Mesothelial cell of epicardium (in vitro differentiated cells): ENCODE data around the gene AGRN. TPM values are rescaled to one million over a fixed set of nuclear protein-coding genes. Genes with fewer than 3 reads are reported as not detected.
"Not testable (repeated sequence)": the region's sequence is repeated elsewhere in the genome, so short reads cannot be mapped to it uniquely, and the experiment has no call there.

Experiments
- DNase-seq, 2 experiments: peaks; one replicate each; pipeline ENCODE4 v3.0.0; 2021; ENCODE audit warnings: low spot score in 2 of 2; ENCODE audit not compliant: unreplicated experiment in 2 of 2
- H3K27ac Mint-ChIP-seq: 2 replicates; pipeline ENCODE4 v1.8.0; 2021; ENCODE audit warnings: mixed read lengths
- H3K27me3 Mint-ChIP-seq: 2 replicates; pipeline ENCODE4 v1.8.0; 2021; ENCODE audit warnings: low read depth, mixed read lengths
- H3K36me3 Mint-ChIP-seq: 2 replicates; pipeline ENCODE4 v1.8.0; 2021; ENCODE audit warnings: mixed read lengths
- H3K4me1 Mint-ChIP-seq: 2 replicates; pipeline ENCODE4 v1.8.0; 2021; ENCODE audit warnings: mixed read lengths
- H3K4me3 Mint-ChIP-seq: 2 replicates; pipeline ENCODE4 v1.8.0; 2021; ENCODE audit warnings: mild to moderate bottlenecking, moderate library complexity, mixed read lengths
- H3K9me3 Mint-ChIP-seq: 2 replicates; pipeline ENCODE4 v1.8.0; 2021; ENCODE audit warnings: mixed read lengths
- CTCF ChIP-seq: fragments of 200-600 bp; sonication (generic); IDR thresholded peaks from one replicate; pipeline ENCODE4 v1.5.0; 2021; ENCODE audit warnings: antibody characterized with exemption; ENCODE audit not compliant: unreplicated experiment
- total RNA-seq: library from RNA; stranded (reverse); gene quantifications from 3 replicates; pipeline ENCODE4 v1.2.1, GENCODE V29; 2021

AGRN gene
- total RNA-seq, 1 donor from 2014 or later, result 514 TPM

- no peak for DNase-seq
- no peak for TF ChIP-seq CTCF
- peaks cover 17% of the 10 kb centered on the region for H3K36me3 Mint-ChIP-seq
- no peak overlapping the region for H3K27ac Mint-ChIP-seq
- H3K27me3 Mint-ChIP-seq, result peaks cover 33% of the 10 kb centered on the region
- H3K4me3 Mint-ChIP-seq, result no peak overlapping the region
- H3K4me1 Mint-ChIP-seq, result peaks cover 9% of the 10 kb centered on the region
- H3K9me3 Mint-ChIP-seq, result no peaks in the 10 kb centered on the region
Measured at GRCh38 chr1:1054971-1055370, 35.1 kb downstream of the AGRN start.

DNA sequence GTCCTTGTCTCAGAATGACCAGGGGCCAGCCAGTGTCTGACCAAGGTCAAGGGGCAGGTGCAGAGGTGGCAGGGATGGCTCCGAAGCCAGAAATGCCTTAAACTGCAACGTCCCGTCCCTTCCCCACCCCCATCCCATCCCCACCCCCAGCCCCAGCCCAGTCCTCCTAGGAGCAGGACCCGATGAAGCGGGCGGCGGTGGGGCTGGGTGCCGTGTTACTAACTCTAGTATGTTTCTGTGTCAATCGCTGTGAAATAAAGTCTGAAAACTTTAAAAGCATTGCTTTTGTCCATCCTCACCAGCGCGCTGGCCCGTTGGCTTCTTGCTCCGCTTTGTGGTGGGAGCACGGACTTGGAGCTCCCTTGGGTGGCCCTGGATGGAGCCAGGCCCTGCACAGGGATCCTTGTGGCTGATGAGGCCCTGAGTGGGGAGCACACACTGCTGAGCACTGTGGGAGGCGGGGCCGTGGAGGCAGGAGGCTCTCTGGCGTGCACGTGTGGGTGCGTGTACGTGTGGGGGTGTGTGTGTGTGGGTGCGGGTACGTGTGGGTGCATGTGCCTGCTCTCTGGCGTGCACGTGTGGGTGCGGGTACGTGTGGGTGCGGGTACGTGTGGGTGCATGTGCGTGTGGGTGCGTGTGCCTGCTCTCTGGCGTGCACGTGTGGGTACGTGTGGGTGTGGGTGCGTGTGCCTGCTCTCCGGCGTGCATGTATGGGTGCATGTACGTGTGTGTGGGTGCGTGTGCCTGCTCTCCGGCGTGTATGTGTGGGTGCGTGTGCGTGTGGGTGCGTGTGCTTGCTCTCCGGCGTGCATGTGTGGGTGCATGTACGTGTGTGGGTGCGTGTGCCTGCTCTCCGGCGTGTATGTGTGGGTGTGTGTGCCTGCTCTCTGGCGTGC lies 36.2 kb downstream of the AGRN start:
- Mint-ChIP-seq H3K4me1 (peaks cover 9% of the 10 kb centered on the region), H3K27ac (no peak overlapping the region), H3K36me3 (peaks cover 15% of the 10 kb centered on the region), H3K27me3 (peaks cover 42% of the 10 kb centered on the region), H3K9me3 (no peaks in the 10 kb centered on the region), H3K4me3 (no peak overlapping the region)
- no peak for DNase-seq
- TF ChIP-seq CTCF, result no peak

- Mint-ChIP-seq H3K27me3 (peaks cover 55% of the 10 kb centered on the region), H3K4me3 (peak overlapping the region; percentile 55)
- not testable (repeated sequence) for DNase-seq, H3K36me3 Mint-ChIP-seq, H3K9me3 Mint-ChIP-seq, H3K4me1 Mint-ChIP-seq, H3K27ac Mint-ChIP-seq
Measured at GRCh38 chr1:1057769-1058087, 37.8 kb downstream of the AGRN start.

DNA sequence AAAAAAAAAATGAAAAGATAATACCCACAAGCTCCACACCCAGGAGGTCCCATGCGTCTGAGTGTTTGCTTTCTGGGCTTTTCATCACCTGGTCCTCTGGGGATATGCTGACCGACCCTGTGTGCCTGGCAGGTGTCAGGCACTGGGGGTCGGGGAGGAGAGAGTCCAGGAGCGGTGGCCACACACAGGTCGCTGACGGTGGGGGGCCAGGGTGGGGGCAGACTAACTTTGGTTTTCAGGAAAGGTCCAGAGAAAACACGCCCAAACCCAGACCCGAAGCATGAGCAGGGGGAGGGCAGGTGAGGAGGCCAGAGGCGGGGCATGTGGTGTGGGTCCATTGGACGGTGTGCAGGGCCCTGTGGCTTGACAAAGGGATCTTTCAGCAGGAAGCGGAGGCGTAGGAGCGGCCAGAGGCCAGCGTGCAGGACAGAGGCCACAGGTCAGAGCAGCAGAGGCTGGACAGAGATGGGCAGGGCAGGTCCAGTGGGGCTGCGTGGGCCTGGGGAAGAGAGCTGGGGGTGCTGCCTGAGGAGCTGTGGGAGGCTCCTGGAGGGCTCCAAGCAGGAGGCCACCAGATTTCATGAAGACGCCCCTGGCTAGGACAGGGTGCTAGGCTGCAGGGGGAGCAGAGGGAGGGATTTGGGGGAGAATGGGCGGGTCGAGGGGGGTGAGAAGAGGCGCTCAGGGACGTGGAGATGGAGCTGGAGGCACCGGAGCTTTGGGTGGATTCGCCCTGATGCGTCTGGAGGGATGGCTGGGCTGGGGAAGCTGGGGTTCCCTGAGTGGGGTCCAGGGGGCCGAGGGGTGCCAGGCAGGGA lies 38.4 kb downstream of the AGRN start:
- Mint-ChIP-seq H3K27ac (no peak overlapping the region), H3K27me3 (peaks cover 60% of the 10 kb centered on the region), H3K4me1 (peaks cover 9% of the 10 kb centered on the region), H3K9me3 (no peaks in the 10 kb centered on the region), H3K4me3 (peak overlapping the region; percentile 66), H3K36me3 (peaks cover 7% of the 10 kb centered on the region)
- no peak for TF ChIP-seq CTCF
- no peak for DNase-seq

DNA sequence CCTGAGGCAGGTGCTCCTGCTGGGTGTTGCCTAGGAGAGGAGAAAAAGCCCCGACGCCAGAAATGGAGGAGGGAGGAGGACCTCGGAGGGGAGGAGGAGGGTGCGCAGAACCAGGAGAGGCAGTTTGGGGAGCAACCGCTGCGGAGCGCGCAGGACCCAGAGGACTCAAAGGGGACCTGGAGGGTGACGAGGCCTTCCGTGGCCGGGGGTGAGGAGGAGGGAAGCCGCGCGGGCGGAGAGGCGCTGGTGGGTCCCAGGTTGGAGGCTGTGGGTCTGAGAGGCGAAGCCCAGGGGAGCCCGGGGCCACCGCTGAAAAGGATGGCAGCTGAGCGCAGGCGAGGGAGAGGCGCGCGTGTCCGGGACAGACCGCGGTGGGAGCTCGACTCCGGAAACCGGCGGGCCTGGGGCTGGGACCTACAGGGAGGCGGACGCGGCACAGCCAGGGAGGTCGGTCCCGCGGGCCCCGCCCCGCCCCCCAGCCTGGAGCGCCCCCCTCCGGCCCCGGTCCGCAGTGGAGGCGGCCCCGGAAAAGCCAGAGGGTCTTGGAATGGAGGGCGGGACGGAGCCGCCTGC lies 39.1 kb downstream of the AGRN start:
- peak; percentile 44 for TF ChIP-seq CTCF
- Mint-ChIP-seq H3K4me1 (peaks cover 9% of the 10 kb centered on the region), H3K36me3 (peaks cover 5% of the 10 kb centered on the region), H3K4me3 (peak overlapping the region; percentile 66), H3K27ac (no peak overlapping the region), H3K27me3 (peaks cover 63% of the 10 kb centered on the region), H3K9me3 (no peaks in the 10 kb centered on the region)
- no peak for DNase-seq
